WTC11 (cell line): ENCODE data around the gene SNX13.

Experiments used
- TEAD1 ChIP-seq: sonication (generic); formaldehyde crosslinking; IDR thresholded peaks from 2 replicates; pipeline ENCODE4 v1.8.0; 2022; ENCODE audit warnings: mild to moderate bottlenecking, missing genetic modification reagents
- TF ChIP-seq, protein P1 (sequence below): fragments of 200-600 bp; IDR thresholded peaks from 2 replicates; pipeline ENCODE4 v1.8.0; 2022; ENCODE audit warnings: antibody characterized with exemption

DNA sequence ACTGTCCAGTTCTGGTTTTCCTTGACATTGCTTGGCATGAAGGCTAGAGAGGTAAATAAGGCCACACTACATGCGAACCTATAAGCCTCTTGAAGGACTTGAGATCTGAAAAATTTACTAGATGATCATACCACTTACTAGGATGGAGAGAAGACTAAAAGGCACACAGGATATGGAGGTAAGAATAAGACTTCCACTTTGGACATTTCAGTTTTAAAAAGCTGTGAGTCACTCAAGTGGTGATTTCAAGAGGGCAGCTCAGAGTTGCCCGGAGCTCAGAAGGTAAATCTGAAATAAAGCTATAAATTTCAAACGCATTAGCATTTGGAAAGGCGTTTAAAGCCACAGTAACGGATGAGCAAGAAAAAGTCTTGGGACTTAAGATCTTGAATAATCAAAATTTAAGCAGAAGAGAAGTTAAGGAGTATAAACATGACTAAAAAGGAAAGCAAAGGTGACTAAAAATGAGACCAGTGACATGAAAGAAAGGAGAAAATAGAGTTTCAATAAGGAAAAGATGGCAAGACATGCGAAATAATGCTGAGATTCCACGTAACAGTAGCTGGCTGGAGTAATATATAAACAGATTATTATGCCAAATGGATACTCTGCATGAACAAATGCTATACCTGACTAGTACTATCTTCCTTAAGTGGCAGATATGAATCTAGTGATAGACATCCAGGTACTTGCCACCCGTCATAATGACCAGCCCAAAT, 68.3 kb downstream of the SNX13 start:
- TF ChIP-seq, protein P1, sequence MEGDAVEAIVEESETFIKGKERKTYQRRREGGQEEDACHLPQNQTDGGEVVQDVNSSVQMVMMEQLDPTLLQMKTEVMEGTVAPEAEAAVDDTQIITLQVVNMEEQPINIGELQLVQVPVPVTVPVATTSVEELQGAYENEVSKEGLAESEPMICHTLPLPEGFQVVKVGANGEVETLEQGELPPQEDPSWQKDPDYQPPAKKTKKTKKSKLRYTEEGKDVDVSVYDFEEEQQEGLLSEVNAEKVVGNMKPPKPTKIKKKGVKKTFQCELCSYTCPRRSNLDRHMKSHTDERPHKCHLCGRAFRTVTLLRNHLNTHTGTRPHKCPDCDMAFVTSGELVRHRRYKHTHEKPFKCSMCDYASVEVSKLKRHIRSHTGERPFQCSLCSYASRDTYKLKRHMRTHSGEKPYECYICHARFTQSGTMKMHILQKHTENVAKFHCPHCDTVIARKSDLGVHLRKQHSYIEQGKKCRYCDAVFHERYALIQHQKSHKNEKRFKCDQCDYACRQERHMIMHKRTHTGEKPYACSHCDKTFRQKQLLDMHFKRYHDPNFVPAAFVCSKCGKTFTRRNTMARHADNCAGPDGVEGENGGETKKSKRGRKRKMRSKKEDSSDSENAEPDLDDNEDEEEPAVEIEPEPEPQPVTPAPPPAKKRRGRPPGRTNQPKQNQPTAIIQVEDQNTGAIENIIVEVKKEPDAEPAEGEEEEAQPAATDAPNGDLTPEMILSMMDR: no peak
- no peak for TF ChIP-seq TEAD1
